ENCODE data around the gene SPP1. TPM values are rescaled to one million over a fixed set of nuclear protein-coding genes. Genes with fewer than 3 reads are reported as not detected.

Gene SPP1
- total RNA-seq, 1 donor from 2014 or later: 4.7 TPM

DNA sequence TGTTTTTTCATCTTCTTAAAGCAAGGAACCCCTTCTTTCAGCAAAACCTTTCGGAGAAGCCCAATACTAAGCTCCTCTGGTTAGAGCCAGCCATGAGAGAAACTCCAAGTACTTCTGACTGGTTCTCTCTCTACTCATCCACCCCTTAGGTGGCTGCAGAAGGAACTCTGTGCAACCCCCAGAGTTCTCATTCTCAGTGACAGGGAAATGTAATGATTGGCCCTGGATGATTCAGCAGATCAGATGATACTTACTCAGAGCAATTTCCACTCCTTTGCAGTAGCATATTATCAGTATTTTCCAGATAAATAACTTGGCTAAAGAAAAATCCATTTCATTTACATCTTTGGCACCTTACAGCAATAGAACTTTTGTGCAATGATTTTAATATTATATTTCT, 3.2 kb downstream of the SPP1 start:
- Mint-ChIP-seq H3K27ac (ENCODE audit: unreplicated experiment) (no peak overlapping the region), H3K27me3 (ENCODE audit: unreplicated experiment) (peaks cover 2% of the 10 kb centered on the region), H3K4me3 (ENCODE audit: unreplicated experiment) (no peak overlapping the region), H3K4me1 (ENCODE audit: unreplicated experiment) (peaks cover 4% of the 10 kb centered on the region), H3K36me3 (ENCODE audit: low read depth, unreplicated experiment) (no peaks in the 10 kb centered on the region), H3K9me3 (ENCODE audit: unreplicated experiment) (no peaks in the 10 kb centered on the region)
- DNase-seq (ENCODE audit: low spot score): no peak
- TF ChIP-seq, protein P1, sequence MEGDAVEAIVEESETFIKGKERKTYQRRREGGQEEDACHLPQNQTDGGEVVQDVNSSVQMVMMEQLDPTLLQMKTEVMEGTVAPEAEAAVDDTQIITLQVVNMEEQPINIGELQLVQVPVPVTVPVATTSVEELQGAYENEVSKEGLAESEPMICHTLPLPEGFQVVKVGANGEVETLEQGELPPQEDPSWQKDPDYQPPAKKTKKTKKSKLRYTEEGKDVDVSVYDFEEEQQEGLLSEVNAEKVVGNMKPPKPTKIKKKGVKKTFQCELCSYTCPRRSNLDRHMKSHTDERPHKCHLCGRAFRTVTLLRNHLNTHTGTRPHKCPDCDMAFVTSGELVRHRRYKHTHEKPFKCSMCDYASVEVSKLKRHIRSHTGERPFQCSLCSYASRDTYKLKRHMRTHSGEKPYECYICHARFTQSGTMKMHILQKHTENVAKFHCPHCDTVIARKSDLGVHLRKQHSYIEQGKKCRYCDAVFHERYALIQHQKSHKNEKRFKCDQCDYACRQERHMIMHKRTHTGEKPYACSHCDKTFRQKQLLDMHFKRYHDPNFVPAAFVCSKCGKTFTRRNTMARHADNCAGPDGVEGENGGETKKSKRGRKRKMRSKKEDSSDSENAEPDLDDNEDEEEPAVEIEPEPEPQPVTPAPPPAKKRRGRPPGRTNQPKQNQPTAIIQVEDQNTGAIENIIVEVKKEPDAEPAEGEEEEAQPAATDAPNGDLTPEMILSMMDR (IDR thresholded peaks at IDR 0.05; ENCODE audit: unreplicated experiment): no peak

DNA sequence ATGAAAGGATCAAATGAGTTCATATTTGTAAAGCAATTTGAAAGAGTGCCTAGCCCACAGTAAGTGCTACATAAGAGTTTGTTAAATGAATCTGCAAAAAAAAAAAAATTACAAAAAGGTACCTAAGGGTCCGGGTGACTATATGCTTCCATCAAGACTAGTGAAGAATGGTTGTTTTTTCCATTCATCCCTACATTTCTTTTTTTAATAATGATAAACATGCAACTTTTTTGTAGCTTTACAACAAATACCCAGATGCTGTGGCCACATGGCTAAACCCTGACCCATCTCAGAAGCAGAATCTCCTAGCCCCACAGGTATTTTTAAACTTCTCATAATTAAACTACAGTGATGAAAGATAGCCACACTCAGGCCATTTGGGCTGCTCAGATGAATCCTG, 4.3 kb downstream of the SPP1 start:
- Mint-ChIP-seq H3K4me1 (ENCODE audit: unreplicated experiment) (peaks cover 4% of the 10 kb centered on the region), H3K4me3 (ENCODE audit: unreplicated experiment) (no peak overlapping the region), H3K27me3 (ENCODE audit: unreplicated experiment) (peaks cover 2% of the 10 kb centered on the region), H3K9me3 (ENCODE audit: unreplicated experiment) (no peaks in the 10 kb centered on the region), H3K36me3 (ENCODE audit: low read depth, unreplicated experiment) (no peaks in the 10 kb centered on the region), H3K27ac (ENCODE audit: unreplicated experiment) (no peak overlapping the region)
- DNase-seq (ENCODE audit: low spot score): no peak
- TF ChIP-seq, protein P1 (IDR thresholded peaks at IDR 0.05; ENCODE audit: unreplicated experiment): no peak

DNA sequence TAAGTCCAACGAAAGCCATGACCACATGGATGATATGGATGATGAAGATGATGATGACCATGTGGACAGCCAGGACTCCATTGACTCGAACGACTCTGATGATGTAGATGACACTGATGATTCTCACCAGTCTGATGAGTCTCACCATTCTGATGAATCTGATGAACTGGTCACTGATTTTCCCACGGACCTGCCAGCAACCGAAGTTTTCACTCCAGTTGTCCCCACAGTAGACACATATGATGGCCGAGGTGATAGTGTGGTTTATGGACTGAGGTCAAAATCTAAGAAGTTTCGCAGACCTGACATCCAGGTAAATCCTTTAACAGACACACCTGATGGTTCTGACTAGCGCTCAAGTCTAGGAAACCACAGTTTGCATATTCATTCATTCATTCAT, 6.0 kb downstream of the SPP1 start:
- Mint-ChIP-seq H3K4me1 (ENCODE audit: unreplicated experiment) (no peaks in the 10 kb centered on the region), H3K4me3 (ENCODE audit: unreplicated experiment) (no peak overlapping the region), H3K27me3 (ENCODE audit: unreplicated experiment) (peaks cover 2% of the 10 kb centered on the region), H3K36me3 (ENCODE audit: low read depth, unreplicated experiment) (no peaks in the 10 kb centered on the region), H3K9me3 (ENCODE audit: unreplicated experiment) (no peaks in the 10 kb centered on the region), H3K27ac (ENCODE audit: unreplicated experiment) (no peak overlapping the region)
- TF ChIP-seq, protein P1 (IDR thresholded peaks at IDR 0.05; ENCODE audit: unreplicated experiment): no peak
- DNase-seq (ENCODE audit: low spot score): no peak

DNA sequence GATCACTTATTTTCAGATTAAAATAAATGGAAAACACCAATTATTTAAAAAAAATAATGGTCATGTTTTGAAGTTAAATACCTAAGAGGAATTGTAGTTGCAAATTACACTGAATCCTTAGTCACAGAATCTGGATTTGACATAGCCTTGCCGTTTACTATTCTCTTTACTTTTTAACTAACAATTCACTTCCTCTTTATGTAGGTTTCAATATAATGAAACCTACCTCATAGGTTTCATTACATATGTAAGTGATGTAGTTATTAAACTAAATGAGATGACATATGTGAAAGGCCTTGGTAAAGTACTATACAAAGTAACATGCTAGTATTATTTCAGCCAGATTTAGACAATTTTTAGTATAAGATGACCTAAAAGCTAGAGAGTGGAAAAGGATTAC, 6.5 kb downstream of the SPP1 start:
- H3K4me1 Mint-ChIP-seq (ENCODE audit: unreplicated experiment): no peaks in the 10 kb centered on the region
- H3K27ac Mint-ChIP-seq (ENCODE audit: unreplicated experiment): no peak overlapping the region
- peaks cover 2% of the 10 kb centered on the region for H3K27me3 Mint-ChIP-seq (ENCODE audit: unreplicated experiment)
- H3K36me3 Mint-ChIP-seq (ENCODE audit: low read depth, unreplicated experiment): no peaks in the 10 kb centered on the region
- TF ChIP-seq, protein P1 (IDR thresholded peaks at IDR 0.05; ENCODE audit: unreplicated experiment): no peak
- DNase-seq (ENCODE audit: low spot score): no peak
- no peak overlapping the region for H3K4me3 Mint-ChIP-seq (ENCODE audit: unreplicated experiment)
- no peaks in the 10 kb centered on the region for H3K9me3 Mint-ChIP-seq (ENCODE audit: unreplicated experiment)

DNA sequence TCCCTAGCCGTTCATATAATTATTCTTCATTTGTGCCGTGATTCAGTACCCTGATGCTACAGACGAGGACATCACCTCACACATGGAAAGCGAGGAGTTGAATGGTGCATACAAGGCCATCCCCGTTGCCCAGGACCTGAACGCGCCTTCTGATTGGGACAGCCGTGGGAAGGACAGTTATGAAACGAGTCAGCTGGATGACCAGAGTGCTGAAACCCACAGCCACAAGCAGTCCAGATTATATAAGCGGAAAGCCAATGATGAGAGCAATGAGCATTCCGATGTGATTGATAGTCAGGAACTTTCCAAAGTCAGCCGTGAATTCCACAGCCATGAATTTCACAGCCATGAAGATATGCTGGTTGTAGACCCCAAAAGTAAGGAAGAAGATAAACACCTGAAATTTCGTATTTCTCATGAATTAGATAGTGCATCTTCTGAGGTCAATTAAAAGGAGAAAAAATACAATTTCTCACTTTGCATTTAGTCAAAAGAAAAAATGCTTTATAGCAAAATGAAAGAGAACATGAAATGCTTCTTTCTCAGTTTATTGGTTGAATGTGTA, 7.0 kb downstream of the SPP1 start:
- H3K27me3 Mint-ChIP-seq (ENCODE audit: unreplicated experiment): peaks cover 2% of the 10 kb centered on the region

More for the DNA sequence above, 7.0 kb downstream of the SPP1 start:
- Mint-ChIP-seq H3K4me3 (ENCODE audit: unreplicated experiment) (no peak overlapping the region), H3K4me1 (ENCODE audit: unreplicated experiment) (no peaks in the 10 kb centered on the region), H3K36me3 (ENCODE audit: low read depth, unreplicated experiment) (no peaks in the 10 kb centered on the region), H3K27ac (ENCODE audit: unreplicated experiment) (no peak overlapping the region), H3K9me3 (ENCODE audit: unreplicated experiment) (no peaks in the 10 kb centered on the region)
- TF ChIP-seq, protein P1 (IDR thresholded peaks at IDR 0.05; ENCODE audit: unreplicated experiment): no peak
- DNase-seq (ENCODE audit: low spot score): no peak

All from endothelial cell (in vitro differentiated cells).